Peyer's patch (tissue), 4 donors: Measurements from ENCODE around the gene BCAN. TPM values are rescaled to one million over a fixed set of nuclear protein-coding genes. Genes with fewer than 3 reads are reported as not detected.
A peak's percentile ranks its signal among the peaks of the same experiment; 100 is the strongest.

Experiments
- DNase-seq, 3 donors: peaks; one replicate each; pipeline ENCODE4 v3.0.0-alpha.2; 2017 to 2019
- H3K27ac ChIP-seq, 4 donors: fragments of 200-600 bp; sonication (generic); one replicate each; pipeline ENCODE4 v1.5.1; 2016 to 2019
- H3K27me3 ChIP-seq, 2 donors: fragments of 200-600 bp; sonication (generic); one replicate each; pipeline ENCODE4 v1.5.1; 2019
- H3K36me3 ChIP-seq, 3 donors: fragments of 200-600 bp; sonication (generic); one replicate each; pipeline ENCODE4 v1.5.1; 2016 to 2019
- H3K4me1 ChIP-seq, 4 donors: fragments of 200-600 bp; sonication (generic); one replicate each; pipeline ENCODE4 v1.5.1; 2016 to 2019
- H3K4me3 ChIP-seq, 4 donors: fragments of 200-600 bp; sonication (generic); 1 replicate in 3 of 4; 2 replicates in 1 of 4; pipeline ENCODE4 v1.5.1; 2016 to 2019; ENCODE audit warnings: mild to moderate bottlenecking in 1 of 4
- H3K9me3 ChIP-seq, 4 donors: fragments of 200-600 bp; sonication (generic); one replicate each; pipeline ENCODE4 v1.5.1; 2016 to 2019; ENCODE audit warnings: mild to moderate bottlenecking in 1 of 4
- POLR2A ChIP-seq, 2 donors: fragments of 450-650 bp; IDR thresholded peaks; one replicate each; pipeline ENCODE4 v1.5.1; 2017; ENCODE audit warnings: antibody characterized with exemption in 2 of 2, mild to moderate bottlenecking in 2 of 2, moderate library complexity in 2 of 2
- total RNA-seq, 4 donors: library from RNA; depleted of rRNA; stranded (reverse); fragments of >200 nt; gene quantifications; one replicate each; pipeline ENCODE4 v1.1.0, GENCODE V29; 2016
- TF ChIP-seq, protein P1 (sequence below), 6 experiments: fragments of 450-650 bp in 4 of 6; fragments of 200-600 bp in 2 of 6; sonication (generic) in 1 of 6; IDR thresholded peaks; one replicate each; pipeline ENCODE4 v1.5.1; 2017 to 2019; ENCODE audit warnings: antibody characterized with exemption in 6 of 6, mild to moderate bottlenecking in 3 of 6, moderate library complexity in 1 of 6

Gene BCAN
- total RNA-seq, 4 donors from 2014 or later: 0.28 to 1.3 TPM; not detected in 2

DNA sequence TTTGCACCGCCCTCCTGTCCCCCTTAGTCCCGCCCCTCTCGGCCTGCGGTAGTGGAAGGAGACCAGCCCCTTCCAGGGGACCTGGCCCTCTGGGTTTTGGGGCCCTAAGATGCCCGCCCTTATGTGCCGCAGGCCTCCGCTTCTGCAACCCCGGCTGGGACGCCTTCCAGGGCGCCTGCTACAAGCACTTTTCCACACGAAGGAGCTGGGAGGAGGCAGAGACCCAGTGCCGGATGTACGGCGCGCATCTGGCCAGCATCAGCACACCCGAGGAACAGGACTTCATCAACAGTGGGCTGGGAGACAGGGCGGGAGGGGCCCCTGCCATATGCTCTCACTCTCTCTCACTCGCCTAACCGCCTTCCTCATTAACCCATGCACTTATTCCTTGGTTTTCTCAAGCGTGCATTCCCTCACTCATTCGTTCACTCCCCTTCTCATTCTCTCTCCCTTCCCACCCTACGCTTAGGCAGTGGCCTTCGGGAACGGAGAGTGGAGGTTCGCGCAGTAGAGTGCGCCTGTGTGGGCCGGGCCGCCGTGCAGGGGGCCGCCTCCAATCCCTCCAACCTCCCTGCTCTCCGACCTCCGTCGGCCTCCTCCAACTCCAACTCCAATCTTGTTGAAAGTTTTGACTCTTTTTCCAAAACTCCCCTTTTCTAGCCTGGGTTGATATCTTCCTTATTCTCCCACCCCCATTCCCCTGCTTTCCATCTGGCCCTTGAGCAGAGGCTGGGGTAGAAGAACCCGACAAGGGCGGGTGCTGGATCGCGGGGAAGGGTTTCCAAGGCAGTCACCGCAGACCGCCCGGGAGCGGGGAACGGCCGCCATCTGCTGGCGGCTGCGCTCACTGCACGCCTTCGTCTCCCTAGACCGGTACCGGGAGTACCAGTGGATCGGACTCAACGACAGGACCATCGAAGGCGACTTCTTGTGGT, 15.2 kb downstream of the BCAN start:
- Histone ChIP-seq H3K36me3 (no peaks in the 10 kb centered on the region), H3K4me3 (peak overlapping the region; percentile 0 to 39 (median 32)), H3K27me3 (no peaks in the 10 kb centered on the region), H3K9me3 (no peaks in the 10 kb centered on the region), H3K4me1 (peaks cover 13 to 54% (median 23%) of the 10 kb centered on the region in 4 donors), H3K27ac (peak overlapping the region in 1 of 4 donors; percentile 1)
- peak; percentile 63 to 89 (median 86) for DNase-seq
- TF ChIP-seq POLR2A (IDR thresholded peaks at IDR 0.05): no peak
- TF ChIP-seq, protein P1, sequence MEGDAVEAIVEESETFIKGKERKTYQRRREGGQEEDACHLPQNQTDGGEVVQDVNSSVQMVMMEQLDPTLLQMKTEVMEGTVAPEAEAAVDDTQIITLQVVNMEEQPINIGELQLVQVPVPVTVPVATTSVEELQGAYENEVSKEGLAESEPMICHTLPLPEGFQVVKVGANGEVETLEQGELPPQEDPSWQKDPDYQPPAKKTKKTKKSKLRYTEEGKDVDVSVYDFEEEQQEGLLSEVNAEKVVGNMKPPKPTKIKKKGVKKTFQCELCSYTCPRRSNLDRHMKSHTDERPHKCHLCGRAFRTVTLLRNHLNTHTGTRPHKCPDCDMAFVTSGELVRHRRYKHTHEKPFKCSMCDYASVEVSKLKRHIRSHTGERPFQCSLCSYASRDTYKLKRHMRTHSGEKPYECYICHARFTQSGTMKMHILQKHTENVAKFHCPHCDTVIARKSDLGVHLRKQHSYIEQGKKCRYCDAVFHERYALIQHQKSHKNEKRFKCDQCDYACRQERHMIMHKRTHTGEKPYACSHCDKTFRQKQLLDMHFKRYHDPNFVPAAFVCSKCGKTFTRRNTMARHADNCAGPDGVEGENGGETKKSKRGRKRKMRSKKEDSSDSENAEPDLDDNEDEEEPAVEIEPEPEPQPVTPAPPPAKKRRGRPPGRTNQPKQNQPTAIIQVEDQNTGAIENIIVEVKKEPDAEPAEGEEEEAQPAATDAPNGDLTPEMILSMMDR (IDR thresholded peaks at IDR 0.05): peak; percentile 87 to 96 (median 92)

DNA sequence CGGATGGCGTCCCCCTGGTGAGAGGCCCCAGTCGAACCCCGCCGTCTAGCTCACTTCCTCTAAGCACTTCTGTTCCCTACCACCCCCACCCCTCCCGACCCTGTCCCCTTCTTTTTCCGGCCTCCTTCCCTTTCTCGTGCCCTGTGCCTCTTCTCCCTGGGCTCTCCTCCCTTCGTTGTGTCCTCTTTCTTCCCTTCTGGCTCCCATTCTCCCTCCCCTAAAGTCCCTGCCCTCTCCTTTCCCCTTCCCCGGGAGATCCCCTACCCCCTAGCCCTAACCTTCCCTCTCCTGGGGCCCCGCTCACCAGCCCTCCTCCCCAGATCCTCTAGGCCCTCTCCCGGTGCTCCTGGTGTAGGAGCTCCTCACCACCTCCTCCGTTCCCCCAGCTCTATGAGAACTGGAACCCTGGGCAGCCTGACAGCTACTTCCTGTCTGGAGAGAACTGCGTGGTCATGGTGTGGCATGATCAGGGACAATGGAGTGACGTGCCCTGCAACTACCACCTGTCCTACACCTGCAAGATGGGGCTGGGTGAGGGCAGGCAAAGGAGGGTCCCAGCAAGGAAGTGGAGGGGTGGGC, 15.9 kb downstream of the BCAN start:
- no peak overlapping the region for H3K27ac ChIP-seq
- no peaks in the 10 kb centered on the region for H3K27me3 ChIP-seq
- H3K4me1 ChIP-seq: peaks cover 14 to 62% (median 26%) of the 10 kb centered on the region in 4 donors
- H3K9me3 ChIP-seq: no peaks in the 10 kb centered on the region
- no peaks in the 10 kb centered on the region for H3K36me3 ChIP-seq
- DNase-seq: no peak
- peak overlapping the region in 2 of 4 donors; percentile 26 to 37 for H3K4me3 ChIP-seq
- TF ChIP-seq, protein P1 (IDR thresholded peaks at IDR 0.05): no peak
- no peak for TF ChIP-seq POLR2A (IDR thresholded peaks at IDR 0.05)

DNA sequence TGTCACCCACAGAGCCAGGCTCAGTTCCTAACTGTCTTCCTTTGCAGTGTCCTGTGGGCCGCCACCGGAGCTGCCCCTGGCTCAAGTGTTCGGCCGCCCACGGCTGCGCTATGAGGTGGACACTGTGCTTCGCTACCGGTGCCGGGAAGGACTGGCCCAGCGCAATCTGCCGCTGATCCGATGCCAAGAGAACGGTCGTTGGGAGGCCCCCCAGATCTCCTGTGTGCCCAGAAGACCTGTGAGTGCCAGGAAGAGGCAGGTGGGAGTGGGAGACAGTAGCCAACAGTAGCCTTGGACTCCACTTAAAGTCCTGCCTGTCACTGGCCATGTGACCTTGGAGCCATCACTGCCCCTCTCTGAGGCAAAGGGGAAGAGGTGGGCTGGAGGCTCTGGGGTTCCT, 16.6 kb downstream of the BCAN start:
- Histone ChIP-seq H3K27ac (no peak overlapping the region), H3K4me3 (no peak overlapping the region), H3K36me3 (no peaks in the 10 kb centered on the region), H3K27me3 (no peaks in the 10 kb centered on the region), H3K4me1 (peaks cover 18 to 69% (median 26%) of the 10 kb centered on the region in 4 donors), H3K9me3 (no peaks in the 10 kb centered on the region)
- no peak for TF ChIP-seq POLR2A (IDR thresholded peaks at IDR 0.05)
- TF ChIP-seq, protein P1 (IDR thresholded peaks at IDR 0.05): no peak
- DNase-seq: no peak

DNA sequence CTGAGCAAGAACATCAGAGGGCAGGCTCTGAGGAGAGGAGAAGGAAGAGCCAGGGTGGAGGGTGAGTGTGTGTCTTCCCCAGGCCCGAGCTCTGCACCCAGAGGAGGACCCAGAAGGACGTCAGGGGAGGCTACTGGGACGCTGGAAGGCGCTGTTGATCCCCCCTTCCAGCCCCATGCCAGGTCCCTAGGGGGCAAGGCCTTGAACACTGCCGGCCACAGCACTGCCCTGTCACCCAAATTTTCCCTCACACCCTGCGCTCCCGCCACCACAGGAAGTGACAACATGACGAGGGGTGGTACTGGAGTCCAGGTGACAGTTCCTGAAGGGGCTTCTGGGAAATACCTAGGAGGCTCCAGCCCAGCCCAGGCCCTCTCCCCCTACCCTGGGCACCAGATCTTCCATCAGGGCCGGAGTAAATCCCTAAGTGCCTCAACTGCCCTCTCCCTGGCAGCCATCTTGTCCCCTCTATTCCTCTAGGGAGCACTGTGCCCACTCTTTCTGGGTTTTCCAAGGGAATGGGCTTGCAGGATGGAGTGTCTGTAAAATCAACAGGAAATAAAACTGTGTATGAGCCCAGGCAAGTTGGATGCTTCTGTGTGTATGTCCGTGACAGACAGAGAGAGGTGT, 17.1 kb downstream of the BCAN start:
- no peak for DNase-seq
- no peak overlapping the region for H3K4me3 ChIP-seq
- H3K27ac ChIP-seq: peak overlapping the region in 2 of 4 donors; percentile 85 to 92
- TF ChIP-seq, protein P1 (IDR thresholded peaks at IDR 0.05): no peak
- TF ChIP-seq POLR2A (IDR thresholded peaks at IDR 0.05): no peak
- no peaks in the 10 kb centered on the region for H3K27me3 ChIP-seq
- peaks cover 18 to 73% (median 26%) of the 10 kb centered on the region in 4 donors for H3K4me1 ChIP-seq
- no peaks in the 10 kb centered on the region for H3K36me3 ChIP-seq
- no peaks in the 10 kb centered on the region for H3K9me3 ChIP-seq

DNA sequence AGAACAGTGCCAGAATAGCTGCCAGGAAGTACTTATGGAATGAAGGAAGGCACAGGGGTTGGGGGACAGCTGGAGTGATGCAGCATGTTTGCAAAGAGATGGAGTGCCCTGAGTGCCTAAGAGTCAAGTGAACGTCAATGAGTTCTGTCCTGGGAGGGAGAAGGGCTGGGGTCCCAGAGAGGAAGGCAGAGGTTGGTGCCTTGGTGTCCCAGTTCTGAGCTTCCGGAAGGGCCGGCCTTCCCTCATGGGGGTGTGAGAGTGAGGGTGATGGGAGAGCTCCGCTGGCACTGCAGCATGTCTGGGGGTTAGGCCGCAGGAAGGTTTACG, 17.7 kb downstream of the BCAN start:
- no peak for DNase-seq
- Histone ChIP-seq H3K9me3 (no peaks in the 10 kb centered on the region), H3K27me3 (no peaks in the 10 kb centered on the region), H3K36me3 (no peaks in the 10 kb centered on the region), H3K4me1 (peaks cover 22 to 79% (median 31%) of the 10 kb centered on the region in 4 donors), H3K27ac (peak overlapping the region; percentile 67 to 92 (median 82)), H3K4me3 (peak overlapping the region in 3 of 4 donors; percentile 9 to 58 (median 54))
- TF ChIP-seq, protein P1 (IDR thresholded peaks at IDR 0.05): no peak
- no peak for TF ChIP-seq POLR2A (IDR thresholded peaks at IDR 0.05)
